Stomach smooth muscle (tissue), 2 donors: ENCODE results near the gene DMXL2.

Source experiments
- H3K27ac ChIP-seq: one replicate; pipeline ENCODE4 v1.7.0; 2013; ENCODE audit warnings: mild to moderate bottlenecking, low read length, inconsistent platforms
- H3K27me3 ChIP-seq, 2 donors: one replicate each; pipeline ENCODE4 v1.7.0; 2013; ENCODE audit warnings: low read length in 2 of 2; ENCODE audit not compliant: insufficient read depth in 2 of 2, control insufficient read depth in 1 of 2
- H3K36me3 ChIP-seq, 2 donors: one replicate each; pipeline ENCODE4 v1.7.0; 2013; ENCODE audit warnings: low read length in 2 of 2; ENCODE audit not compliant: control insufficient read depth in 2 of 2, insufficient read depth in 2 of 2
- H3K4me1 ChIP-seq: one replicate; pipeline ENCODE4 v1.7.0; 2013; ENCODE audit warnings: low read length; ENCODE audit not compliant: control insufficient read depth, insufficient read depth
- H3K4me3 ChIP-seq, 2 donors: one replicate each; pipeline ENCODE4 v1.7.0; 2013; ENCODE audit warnings: low read length in 2 of 2
- H3K9ac ChIP-seq, 2 donors: one replicate each; pipeline ENCODE4 v1.7.0; 2013; ENCODE audit warnings: low read length in 2 of 2, mild to moderate bottlenecking in 1 of 2
- H3K9me3 ChIP-seq, 2 donors: one replicate each; pipeline ENCODE4 v1.7.0; 2013; ENCODE audit warnings: low read length in 2 of 2; ENCODE audit not compliant: control insufficient read depth in 2 of 2
- donor health status: healthy.
- donor health status: Pancreatic carcinoma.

Gene DMXL2

GRCh38 chr15:51526955-51527354, 95.6 kb downstream of the DMXL2 start:
- peaks cover 2 to 7% of the 10 kb centered on the region in 2 donors for H3K36me3 ChIP-seq
- no peaks in the 10 kb centered on the region for H3K4me1 ChIP-seq
- H3K4me3 ChIP-seq, result no peak overlapping the region
- H3K27ac ChIP-seq, result no peak overlapping the region
- no peak overlapping the region for H3K9ac ChIP-seq
- no peaks in the 10 kb centered on the region for H3K27me3 ChIP-seq
- H3K9me3 ChIP-seq, result no peaks in the 10 kb centered on the region

- Histone ChIP-seq H3K27ac (no peak overlapping the region), H3K9ac (no peak overlapping the region), H3K36me3 (peaks cover 0 to 7% of the 10 kb centered on the region in 2 donors), H3K4me1 (no peaks in the 10 kb centered on the region), H3K4me3 (no peak overlapping the region), H3K9me3 (no peaks in the 10 kb centered on the region), H3K27me3 (no peaks in the 10 kb centered on the region)
These were observed 98.2 kb downstream of the DMXL2 start for GRCh38 chr15:51524376-51524775.

DNA sequence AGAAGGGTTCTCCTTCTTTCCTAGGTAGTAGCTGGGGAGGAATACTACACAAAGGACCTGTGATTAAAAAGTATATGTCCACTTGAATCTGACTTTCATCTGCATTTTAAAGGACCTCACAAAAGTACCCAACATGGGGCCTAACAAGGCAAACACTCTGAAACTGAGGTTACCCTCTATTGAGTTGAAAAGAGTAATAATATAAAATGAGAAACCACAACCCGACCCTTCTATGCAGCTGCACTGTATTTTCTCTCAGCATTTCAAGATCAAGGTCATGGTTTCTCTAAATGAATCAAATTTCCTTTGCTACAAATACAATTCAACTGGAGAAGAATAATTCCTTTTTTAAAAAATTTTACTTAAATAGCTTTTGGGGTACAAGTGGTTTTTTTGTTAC, 106.3 kb downstream of the DMXL2 start:
- peaks cover 0 to 2% of the 10 kb centered on the region in 2 donors for H3K36me3 ChIP-seq
- no peak overlapping the region for H3K9ac ChIP-seq
- no peaks in the 10 kb centered on the region for H3K4me1 ChIP-seq
- no peaks in the 10 kb centered on the region for H3K27me3 ChIP-seq
- no peak overlapping the region for H3K4me3 ChIP-seq
- no peak overlapping the region for H3K27ac ChIP-seq
- no peaks in the 10 kb centered on the region for H3K9me3 ChIP-seq

DNA sequence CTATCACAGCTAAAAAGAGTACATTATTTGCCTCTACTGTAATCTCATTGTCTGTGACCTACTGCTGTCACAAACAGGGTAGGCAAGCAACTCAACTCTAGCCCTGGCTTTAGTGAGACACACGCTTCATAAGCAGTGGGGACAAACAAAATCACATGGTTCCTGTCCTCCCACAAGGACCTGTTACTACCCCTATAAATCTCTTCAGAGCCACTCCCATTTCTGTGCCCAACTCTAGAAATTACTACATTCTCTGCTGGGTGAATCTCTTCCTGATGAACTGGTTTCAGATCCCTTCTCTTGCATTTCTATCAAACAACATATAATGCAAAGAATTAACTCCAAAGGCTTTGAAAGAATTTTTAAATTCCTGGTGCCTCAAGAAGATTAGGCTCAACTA, 117.3 kb downstream of the DMXL2 start:
- no peaks in the 10 kb centered on the region for H3K27me3 ChIP-seq
- no peaks in the 10 kb centered on the region for H3K9me3 ChIP-seq
- no peak overlapping the region for H3K27ac ChIP-seq
- no peaks in the 10 kb centered on the region for H3K4me1 ChIP-seq
- no peak overlapping the region for H3K9ac ChIP-seq
- no peak overlapping the region for H3K4me3 ChIP-seq
- no peaks in the 10 kb centered on the region for H3K36me3 ChIP-seq

DNA sequence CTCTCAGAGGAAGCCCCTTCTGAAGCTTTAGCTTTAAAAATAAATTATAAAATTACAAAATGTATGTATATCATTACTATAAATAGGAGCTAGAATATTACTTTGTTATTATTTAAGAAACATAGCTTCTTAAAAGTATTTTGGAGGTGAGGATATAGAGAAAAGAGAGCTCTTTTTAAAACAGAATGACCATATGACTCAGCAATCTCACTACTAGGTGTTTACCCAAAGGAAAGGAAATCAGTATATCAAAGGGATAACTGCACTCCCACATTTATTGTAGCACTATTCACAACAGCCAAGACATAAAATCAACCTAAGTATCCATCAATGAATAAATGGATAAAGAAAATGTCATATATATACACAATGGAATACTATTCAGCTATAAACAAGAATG, 119.6 kb downstream of the DMXL2 start:
- no peaks in the 10 kb centered on the region for H3K9me3 ChIP-seq
- no peaks in the 10 kb centered on the region for H3K27me3 ChIP-seq
- no peak overlapping the region for H3K4me3 ChIP-seq
- H3K27ac ChIP-seq, result no peak overlapping the region
- no peak overlapping the region for H3K9ac ChIP-seq
- H3K36me3 ChIP-seq, result peaks cover 0 to 14% of the 10 kb centered on the region in 2 donors
- H3K4me1 ChIP-seq, result no peaks in the 10 kb centered on the region

GRCh38 chr15:51499379-51499976, 123.1 kb downstream of the DMXL2 start:
- H3K27ac ChIP-seq, result no peak overlapping the region

GRCh38 chr15:51497806-51498205, 124.8 kb downstream of the DMXL2 start:
- Histone ChIP-seq H3K36me3 (peaks cover 0 to 14% of the 10 kb centered on the region in 2 donors), H3K4me3 (no peak overlapping the region), H3K27me3 (no peaks in the 10 kb centered on the region), H3K4me1 (no peaks in the 10 kb centered on the region), H3K27ac (no peak overlapping the region), H3K9me3 (no peaks in the 10 kb centered on the region), H3K9ac (no peak overlapping the region)

More at GRCh38 chr15:51499379-51499976, 123.1 kb downstream of the DMXL2 start:
- H3K4me3 ChIP-seq, result no peak overlapping the region
- H3K36me3 ChIP-seq, result peaks cover 0 to 14% of the 10 kb centered on the region in 2 donors
- H3K9ac ChIP-seq, result no peak overlapping the region
- H3K9me3 ChIP-seq, result no peaks in the 10 kb centered on the region
- H3K27me3 ChIP-seq, result no peaks in the 10 kb centered on the region
- no peaks in the 10 kb centered on the region for H3K4me1 ChIP-seq

DNA sequence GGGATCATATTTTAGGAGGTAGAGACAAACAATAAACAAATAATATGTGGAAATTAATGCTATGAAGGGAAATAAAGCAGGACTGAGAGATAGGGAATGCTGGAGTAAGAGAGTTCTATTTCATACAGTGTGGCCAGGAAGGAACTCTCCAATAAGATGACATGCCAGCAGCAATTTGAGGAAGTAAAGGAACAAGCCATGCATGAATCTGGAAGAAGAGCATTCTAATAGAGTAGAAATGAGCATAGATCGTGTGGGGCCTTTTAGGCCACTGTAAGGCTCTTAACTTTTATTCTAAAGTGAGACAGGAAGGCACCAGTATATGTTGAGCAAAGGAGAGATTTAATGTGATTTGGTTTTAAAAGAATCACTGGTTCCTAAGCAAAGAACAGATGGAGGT, 126.3 kb downstream of the DMXL2 start:
- H3K36me3 ChIP-seq, result peaks cover 0 to 14% of the 10 kb centered on the region in 2 donors
- H3K27ac ChIP-seq, result no peak overlapping the region

GRCh38 chr15:51494411-51495314, 127.9 kb downstream of the DMXL2 start:
- no peak overlapping the region for H3K27ac ChIP-seq
- no peaks in the 10 kb centered on the region for H3K9me3 ChIP-seq
- no peaks in the 10 kb centered on the region for H3K27me3 ChIP-seq
- H3K4me3 ChIP-seq, result no peak overlapping the region
- H3K4me1 ChIP-seq, result no peaks in the 10 kb centered on the region
- H3K9ac ChIP-seq, result no peak overlapping the region
- H3K36me3 ChIP-seq, result peaks cover 0 to 11% of the 10 kb centered on the region in 2 donors

More for the DNA sequence above, 126.3 kb downstream of the DMXL2 start:
- H3K27me3 ChIP-seq, result no peaks in the 10 kb centered on the region
- no peak overlapping the region for H3K4me3 ChIP-seq
- no peaks in the 10 kb centered on the region for H3K9me3 ChIP-seq
- no peak overlapping the region for H3K9ac ChIP-seq
- H3K4me1 ChIP-seq, result no peaks in the 10 kb centered on the region

- Histone ChIP-seq H3K36me3 (peaks cover 0 to 5% of the 10 kb centered on the region in 2 donors), H3K27ac (no peak overlapping the region), H3K4me1 (no peaks in the 10 kb centered on the region)
These were observed 128.7 kb downstream of the DMXL2 start for GRCh38 chr15:51493892-51494291.

GRCh38 chr15:51492528-51492927, 130.0 kb downstream of the DMXL2 start:
- Histone ChIP-seq H3K36me3 (peaks cover 4 to 6% of the 10 kb centered on the region in 2 donors), H3K4me1 (no peaks in the 10 kb centered on the region), H3K4me3 (no peak overlapping the region), H3K9me3 (no peaks in the 10 kb centered on the region), H3K9ac (no peak overlapping the region), H3K27ac (no peak overlapping the region), H3K27me3 (no peaks in the 10 kb centered on the region)

More at GRCh38 chr15:51493892-51494291, 128.7 kb downstream of the DMXL2 start:
- no peaks in the 10 kb centered on the region for H3K9me3 ChIP-seq
- no peaks in the 10 kb centered on the region for H3K27me3 ChIP-seq
- no peak overlapping the region for H3K4me3 ChIP-seq
- H3K9ac ChIP-seq, result no peak overlapping the region
